LNCaP clone FGC (cell line): Measurements from ENCODE around the gene SLC25A21.
"Not testable (repeated sequence)": the region's sequence is repeated elsewhere in the genome, so short reads cannot be mapped to it uniquely, and the experiment has no call there.

Source experiments
- DNase-seq: peaks from one replicate; pipeline ENCODE4 v3.0.0-alpha.2; 2011; ENCODE audit warnings: low read depth
- H3K4me3 ChIP-seq: 2 replicates; pipeline ENCODE4 v1.5.1; 2011; ENCODE audit warnings: mild to moderate bottlenecking, low read depth, low read length, control low read depth
- CTCF ChIP-seq: IDR thresholded peaks from 2 replicates; pipeline ENCODE4 v1.5.1; 2012; ENCODE audit warnings: mild to moderate bottlenecking; ENCODE audit not compliant: control insufficient read depth, insufficient read depth; ENCODE audit errors: extremely low read depth

The SLC25A21 gene

DNA sequence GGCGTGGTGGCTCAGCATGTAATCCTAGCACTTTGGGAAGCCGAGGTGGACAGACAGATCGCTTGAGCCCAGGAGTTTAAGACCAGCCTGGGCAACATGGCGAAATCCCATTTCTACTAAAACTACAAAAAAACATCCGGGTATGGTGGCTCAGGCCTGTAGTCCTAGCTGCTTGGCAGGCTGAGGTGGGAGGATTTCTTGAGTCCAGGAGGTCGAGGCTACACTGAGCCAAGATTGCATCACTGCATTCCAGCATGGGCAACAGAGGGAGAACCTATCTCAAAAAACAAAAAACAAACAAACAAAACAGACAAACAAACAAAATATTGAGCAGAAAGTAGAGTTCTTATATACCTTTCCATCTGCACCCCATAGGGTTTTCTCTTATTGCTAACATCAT, 9.0 kb upstream of the SLC25A21 start:
- DNase-seq = no peak
- H3K4me3 ChIP-seq = no peak overlapping the region
- TF ChIP-seq CTCF = no peak

DNA sequence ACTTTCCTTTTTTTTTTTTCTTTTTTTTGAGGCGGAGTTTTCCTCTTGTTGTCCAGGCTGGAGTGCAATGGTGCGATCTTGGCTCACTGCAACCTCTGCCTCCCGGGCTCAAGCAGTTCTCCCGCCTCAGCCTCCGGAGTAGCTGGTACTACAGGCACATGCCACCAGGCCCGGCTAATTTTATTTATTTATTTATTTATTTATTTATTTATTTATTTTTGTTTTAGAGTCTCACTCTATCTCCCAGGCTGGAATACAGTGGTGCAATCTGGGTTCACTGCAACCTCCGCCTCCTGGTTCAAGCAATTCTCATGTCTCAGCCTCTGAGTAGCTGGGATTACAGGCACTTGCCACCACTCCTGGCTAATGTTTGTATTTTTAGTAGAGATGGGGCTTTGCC, 8.5 kb upstream of the SLC25A21 start:
- not testable (repeated sequence) for DNase-seq, H3K4me3 ChIP-seq

- TF ChIP-seq CTCF = no peak
- H3K4me3 ChIP-seq = no peak overlapping the region
- DNase-seq = no peak
Measured at GRCh38 chr14:37179896-37180502, 7.6 kb upstream of the SLC25A21 start.

DNA sequence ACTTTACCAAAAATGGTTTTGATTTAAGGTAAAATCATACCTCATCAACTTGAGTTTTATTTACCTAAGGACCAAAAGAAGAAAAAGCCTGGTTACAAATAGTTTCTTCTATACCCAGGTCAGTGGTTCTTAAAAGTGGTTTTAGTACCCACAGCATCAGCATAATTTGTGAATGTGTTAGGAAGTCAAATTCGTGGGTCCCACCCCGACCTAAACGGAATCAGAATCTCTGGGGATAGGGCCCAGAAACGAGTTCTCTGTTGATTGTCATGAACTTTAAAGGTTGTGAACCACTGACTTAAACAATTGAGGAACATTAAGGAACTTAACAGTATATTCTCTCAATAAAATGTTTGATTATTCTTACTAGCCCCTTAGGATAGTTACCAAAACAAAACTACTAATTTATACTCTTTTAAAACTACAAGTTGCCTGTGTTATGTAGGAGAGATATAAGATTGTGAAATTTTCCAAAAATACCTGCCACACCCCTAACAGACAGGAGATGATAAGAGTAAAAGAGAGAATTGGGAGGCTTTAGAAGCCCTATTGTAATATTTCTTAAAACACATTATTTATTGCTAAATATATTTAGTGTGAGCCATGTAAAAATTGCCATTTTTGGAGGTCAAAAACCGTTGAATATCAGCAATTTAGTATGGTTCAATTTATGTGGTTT, 669 bp upstream of the SLC25A21 start:
- no peak for TF ChIP-seq CTCF
- peak overlapping the region; percentile 86 for H3K4me3 ChIP-seq
- no peak for DNase-seq

GRCh38 chr14:37171678-37172023, 755 bp downstream of the SLC25A21 start:
- no peak for DNase-seq
- H3K4me3 ChIP-seq = peak overlapping the region; percentile 86
- no peak for TF ChIP-seq CTCF

- no peak for TF ChIP-seq CTCF
- no peak for DNase-seq
- H3K4me3 ChIP-seq = no peak overlapping the region
Measured at GRCh38 chr14:37170993-37171392, 1.4 kb downstream of the SLC25A21 start.

- no peak overlapping the region for H3K4me3 ChIP-seq
- no peak for DNase-seq
- no peak for TF ChIP-seq CTCF
Measured at GRCh38 chr14:37170237-37170636, 2.2 kb downstream of the SLC25A21 start.

- no peak for TF ChIP-seq CTCF
- H3K4me3 ChIP-seq = no peak overlapping the region
- no peak for DNase-seq
Measured at GRCh38 chr14:37168721-37169120, 3.7 kb downstream of the SLC25A21 start.
